Stromal cell of bone marrow (primary cell): ENCODE results near the gene MAP3K13.
"Not testable (repeated sequence)": the region's sequence is repeated elsewhere in the genome, so short reads cannot be mapped to it uniquely, and the experiment has no call there.

Source experiments
- DNase-seq: peaks from one replicate; pipeline ENCODE4 v3.0.0-alpha.2; 2012; ENCODE audit warnings: low read depth

Gene MAP3K13

GRCh38 chr3:185399737-185400667 lies 37.1 kb downstream of the MAP3K13 start:
- DNase-seq: no peak

- DNase-seq: no peak
These were observed 37.9 kb downstream of the MAP3K13 start for GRCh38 chr3:185400866-185401265.

- no peak for DNase-seq
These were observed 38.5 kb downstream of the MAP3K13 start for GRCh38 chr3:185401319-185401955.

- DNase-seq: no peak
These were observed 39.6 kb downstream of the MAP3K13 start for GRCh38 chr3:185402561-185402960.

- DNase-seq: no peak
These were observed 40.1 kb downstream of the MAP3K13 start for GRCh38 chr3:185403002-185403401.

GRCh38 chr3:185405243-185405642 lies 42.3 kb downstream of the MAP3K13 start:
- no peak for DNase-seq

- no peak for DNase-seq
These were observed 42.7 kb downstream of the MAP3K13 start for GRCh38 chr3:185405664-185406063.

- no peak for DNase-seq
These were observed 43.2 kb downstream of the MAP3K13 start for GRCh38 chr3:185406121-185406620.

- no peak for DNase-seq
These were observed 47.0 kb downstream of the MAP3K13 start for GRCh38 chr3:185409957-185410356.

- DNase-seq: no peak
These were observed 48.2 kb downstream of the MAP3K13 start for GRCh38 chr3:185411133-185411532.

GRCh38 chr3:185416513-185416912 lies 53.6 kb downstream of the MAP3K13 start:
- DNase-seq: no peak

GRCh38 chr3:185418561-185418977 lies 55.6 kb downstream of the MAP3K13 start:
- not testable (repeated sequence) for DNase-seq

- DNase-seq: no peak
These were observed 57.8 kb downstream of the MAP3K13 start for GRCh38 chr3:185420762-185421161.

- no peak for DNase-seq
These were observed 58.8 kb downstream of the MAP3K13 start for GRCh38 chr3:185421577-185422232.

- no peak for DNase-seq
These were observed 59.7 kb downstream of the MAP3K13 start for GRCh38 chr3:185422677-185423076.

- DNase-seq: no peak
These were observed 60.2 kb downstream of the MAP3K13 start for GRCh38 chr3:185423178-185423577.

- DNase-seq: no peak
These were observed 61.5 kb downstream of the MAP3K13 start for GRCh38 chr3:185424435-185424834.

GRCh38 chr3:185430375-185430774 lies 67.4 kb downstream of the MAP3K13 start:
- no peak for DNase-seq

- no peak for DNase-seq
These were observed 77.0 kb downstream of the MAP3K13 start for GRCh38 chr3:185439745-185440466.

- no peak for DNase-seq
These were observed 79.1 kb downstream of the MAP3K13 start for GRCh38 chr3:185442031-185442430.

GRCh38 chr3:185444329-185444728 lies 81.4 kb downstream of the MAP3K13 start:
- DNase-seq: no peak

GRCh38 chr3:185448107-185448506 lies 85.2 kb downstream of the MAP3K13 start:
- no peak for DNase-seq
